H9 (cell line): ENCODE results near the gene PRR35. TPM values are rescaled to one million over a fixed set of nuclear protein-coding genes. Genes with fewer than 3 reads are reported as not detected.

Source experiments
- DNase-seq: peaks from one replicate; pipeline ENCODE4 v3.0.0-alpha.2; 2017
- H2AFZ ChIP-seq: one replicate; pipeline ENCODE4 v1.6.1; 2013; ENCODE audit warnings: mild to moderate bottlenecking, low read length, control low read depth, moderate library complexity
- H2AK5ac ChIP-seq: 2 replicates; pipeline ENCODE4 v1.6.1; 2013; ENCODE audit warnings: low read length, control low read depth, mixed read lengths; ENCODE audit not compliant: insufficient read length
- H2BK120ac ChIP-seq: one replicate; pipeline ENCODE4 v1.6.1; 2013; ENCODE audit warnings: low read depth, mild to moderate bottlenecking, low read length, control low read depth, inconsistent platforms; ENCODE audit not compliant: poor library complexity, severe bottlenecking
- H2BK12ac ChIP-seq: 2 replicates; pipeline ENCODE4 v1.6.1; 2013; ENCODE audit warnings: low read length, control low read depth, mixed read lengths, low read depth; ENCODE audit not compliant: insufficient read length
- H2BK15ac ChIP-seq: 2 replicates; pipeline ENCODE4 v1.6.1; 2013; ENCODE audit warnings: low read depth, low read length, control low read depth
- H2BK20ac ChIP-seq: one replicate; pipeline ENCODE4 v1.6.1; 2013; ENCODE audit warnings: low read depth, mild to moderate bottlenecking, low read length, control low read depth, inconsistent platforms; ENCODE audit not compliant: poor library complexity, severe bottlenecking
- H2BK5ac ChIP-seq: 2 replicates; pipeline ENCODE4 v1.6.1; 2013; ENCODE audit warnings: low read length, control low read depth, mixed read lengths; ENCODE audit not compliant: insufficient read length
- H3K14ac ChIP-seq: 2 replicates; pipeline ENCODE4 v1.6.1; 2013; ENCODE audit warnings: low read length, control low read depth; ENCODE audit not compliant: insufficient read depth
- H3K18ac ChIP-seq: 2 replicates; pipeline ENCODE4 v1.6.1; 2013; ENCODE audit warnings: low read depth, mild to moderate bottlenecking, mixed read lengths, low read length, control low read depth; ENCODE audit not compliant: insufficient read length
- H3K23ac ChIP-seq: 2 replicates; pipeline ENCODE4 v1.6.1; 2013; ENCODE audit warnings: low read length, control low read depth, mixed read lengths, low read depth; ENCODE audit not compliant: insufficient read length
- H3K23me2 ChIP-seq: 2 replicates; pipeline ENCODE4 v1.6.1; 2013; ENCODE audit warnings: low read depth, mild to moderate bottlenecking, mixed read lengths, low read length, control low read depth; ENCODE audit not compliant: insufficient read length, poor library complexity, severe bottlenecking
- H3K27ac ChIP-seq: 2 replicates; pipeline ENCODE4 v1.5.1; 2013; ENCODE audit warnings: low read length, control low read depth, mixed read lengths, low read depth; ENCODE audit not compliant: insufficient read length
- H3K27me3 ChIP-seq: 2 replicates; pipeline ENCODE4 v1.6.1; 2013; ENCODE audit warnings: low read length, control low read depth, inconsistent platforms; ENCODE audit not compliant: insufficient read depth
- H3K4ac ChIP-seq: 2 replicates; pipeline ENCODE4 v1.6.1; 2013; ENCODE audit warnings: low read depth, mild to moderate bottlenecking, control low read depth, inconsistent platforms, low read length, moderate library complexity
- H3K4me1 ChIP-seq: 2 replicates; pipeline ENCODE4 v1.6.1; 2013; ENCODE audit warnings: low read length, control low read depth, inconsistent platforms; ENCODE audit not compliant: insufficient read depth
- H3K4me2 ChIP-seq: 2 replicates; pipeline ENCODE4 v1.6.1; 2013; ENCODE audit warnings: low read length, control low read depth, mixed read lengths; ENCODE audit not compliant: insufficient read length, insufficient read depth
- H3K56ac ChIP-seq: 2 replicates; pipeline ENCODE4 v1.6.1; 2013; ENCODE audit warnings: low read depth, mild to moderate bottlenecking, mixed read lengths, low read length, control low read depth; ENCODE audit not compliant: insufficient read length
- H3K79me1 ChIP-seq: 2 replicates; pipeline ENCODE4 v1.6.1; 2013; ENCODE audit warnings: low read depth, mild to moderate bottlenecking, moderate library complexity, low read length, control low read depth, inconsistent platforms; ENCODE audit not compliant: insufficient read depth, poor library complexity, severe bottlenecking
- H3K79me2 ChIP-seq: 2 replicates; pipeline ENCODE4 v1.6.1; 2013; ENCODE audit warnings: low read length, control low read depth, inconsistent platforms; ENCODE audit not compliant: insufficient read depth
- H3K9ac ChIP-seq: 2 replicates; pipeline ENCODE4 v1.6.1; 2013; ENCODE audit warnings: low read length, control low read depth, mixed read lengths; ENCODE audit not compliant: insufficient read length; ENCODE audit errors: extremely low read depth
- H3K9me3 ChIP-seq: one replicate; pipeline ENCODE4 v1.6.1; 2013; ENCODE audit warnings: low read depth, low read length, inconsistent platforms; ENCODE audit not compliant: control insufficient read depth
- H3T11ph ChIP-seq: one replicate; pipeline ENCODE4 v1.6.1; 2013; ENCODE audit warnings: mild to moderate bottlenecking, low read length, control low read depth, inconsistent platforms
- H4K20me1 ChIP-seq: one replicate; pipeline ENCODE4 v1.6.1; 2013; ENCODE audit not compliant: control insufficient read depth, insufficient read length, insufficient read depth
- H4K5ac ChIP-seq: 2 replicates; pipeline ENCODE4 v1.6.1; 2013; ENCODE audit warnings: low read depth, mild to moderate bottlenecking, mixed read lengths, low read length, control low read depth; ENCODE audit not compliant: insufficient read length
- H4K8ac ChIP-seq: replicated peaks from 2 replicates; pipeline ENCODE4 v1.6.1; 2013; ENCODE audit warnings: low read length, control low read depth, mixed read lengths, low read depth; ENCODE audit not compliant: insufficient read length
- H4K91ac ChIP-seq: 2 replicates; pipeline ENCODE4 v1.6.1; 2013; ENCODE audit warnings: low read depth, mild to moderate bottlenecking, moderate library complexity, mixed read lengths, low read length, control low read depth; ENCODE audit not compliant: insufficient read length
- H3K27ac Mint-ChIP-seq, 3 experiments: 2 replicates in 2 of 3; 3 replicates in 1 of 3; pipeline ENCODE4 v1.8.0; 2020 to 2021; ENCODE audit warnings: mixed read lengths in 3 of 3, mild to moderate bottlenecking in 1 of 3, moderate library complexity in 1 of 3
- H3K27me3 Mint-ChIP-seq: 2 replicates; pipeline ENCODE4 v1.8.0; 2021; ENCODE audit warnings: low read depth, mild to moderate bottlenecking, moderate library complexity, mixed read lengths
- H3K36me3 Mint-ChIP-seq, 3 experiments: 2 replicates in 2 of 3; 3 replicates in 1 of 3; pipeline ENCODE4 v1.8.0; 2020 to 2021; ENCODE audit warnings: low read depth in 3 of 3, mixed read lengths in 3 of 3; ENCODE audit not compliant: insufficient read depth in 1 of 3
- H3K4me1 Mint-ChIP-seq, 2 experiments: 2 replicates each; pipeline ENCODE4 v1.8.0; 2020; ENCODE audit warnings: mixed read lengths in 2 of 2
- H3K4me3 Mint-ChIP-seq, 2 experiments: 2 replicates in 1 of 2; 3 replicates in 1 of 2; pipeline ENCODE4 v1.8.0; 2020 to 2021; ENCODE audit warnings: mild to moderate bottlenecking in 2 of 2, mixed read lengths in 2 of 2, moderate library complexity in 1 of 2
- H3K9me3 Mint-ChIP-seq, 2 experiments: 2 replicates in 1 of 2; 3 replicates in 1 of 2; pipeline ENCODE4 v1.8.0; 2020; ENCODE audit warnings: mild to moderate bottlenecking in 2 of 2, mixed read lengths in 2 of 2, moderate library complexity in 1 of 2
- WGBS: extraction: QIAGEN DNeasy Blood & Tissue Kit; methylation state at CpG from one replicate; pipeline ENCODE4 v1.1.7; 2013; ENCODE audit warnings: missing lambda C conversion rate, low lambda C conversion rate, mixed read lengths; ENCODE audit not compliant: insufficient read length; ENCODE audit errors: extremely low coverage; 5-methylcytosine and 5-hydroxymethylcytosine counted together
- total RNA-seq: library from RNA; stranded (reverse); gene quantifications from 2 replicates; pipeline ENCODE4 v1.2.1, GENCODE V29; 2021
- TF ChIP-seq, protein P1 (sequence below): fragments of 200-600 bp; sonication (generic); conservative IDR thresholded peaks from 3 replicates; pipeline ENCODE4 v1.8.0; 2021; ENCODE audit warnings: antibody characterized with exemption, mild to moderate bottlenecking

The PRR35 gene
- total RNA-seq, 1 experiment from 2014 or later: 0.33 TPM

GRCh38 chr16:528111-529011, 31.8 kb upstream of the PRR35 start:
- Histone ChIP-seq H3K79me1 (no peaks in the 10 kb centered on the region), H3T11ph (no peak overlapping the region), H3K4ac (no peak overlapping the region), H3K9me3 (no peaks in the 10 kb centered on the region), H3K4me2 (peak overlapping the region; percentile 75), H3K9ac (peak overlapping the region; percentile 55), H3K4me1 (no peaks in the 10 kb centered on the region; the same call in 1 of the 2 replicates), H3K56ac (no peak overlapping the region), H3K23me2 (peaks cover 13% of the 10 kb centered on the region), H3K27ac (no peak overlapping the region), H2BK20ac (no peak overlapping the region), H2AK5ac (no peak overlapping the region), H3K27me3 (no peaks in the 10 kb centered on the region), H3K14ac (0 out of 2 replicates have a peak overlapping the region, but pooled peaks have one; percentile 68), H2AFZ (no peak overlapping the region), H4K91ac (no peak overlapping the region), H2BK5ac (no peak overlapping the region), H3K79me2 (peaks cover 22% of the 10 kb centered on the region; the same call in 1 of the 2 replicates), H4K8ac (no peak overlapping the region), H2BK15ac (no peak overlapping the region), H2BK120ac (no peak overlapping the region), H3K23ac (no peak overlapping the region), H4K5ac (no peak overlapping the region), H3K18ac (peak overlapping the region; percentile 12), H4K20me1 (peaks cover 6% of the 10 kb centered on the region), H2BK12ac (no peak overlapping the region)
- TF ChIP-seq, protein P1, sequence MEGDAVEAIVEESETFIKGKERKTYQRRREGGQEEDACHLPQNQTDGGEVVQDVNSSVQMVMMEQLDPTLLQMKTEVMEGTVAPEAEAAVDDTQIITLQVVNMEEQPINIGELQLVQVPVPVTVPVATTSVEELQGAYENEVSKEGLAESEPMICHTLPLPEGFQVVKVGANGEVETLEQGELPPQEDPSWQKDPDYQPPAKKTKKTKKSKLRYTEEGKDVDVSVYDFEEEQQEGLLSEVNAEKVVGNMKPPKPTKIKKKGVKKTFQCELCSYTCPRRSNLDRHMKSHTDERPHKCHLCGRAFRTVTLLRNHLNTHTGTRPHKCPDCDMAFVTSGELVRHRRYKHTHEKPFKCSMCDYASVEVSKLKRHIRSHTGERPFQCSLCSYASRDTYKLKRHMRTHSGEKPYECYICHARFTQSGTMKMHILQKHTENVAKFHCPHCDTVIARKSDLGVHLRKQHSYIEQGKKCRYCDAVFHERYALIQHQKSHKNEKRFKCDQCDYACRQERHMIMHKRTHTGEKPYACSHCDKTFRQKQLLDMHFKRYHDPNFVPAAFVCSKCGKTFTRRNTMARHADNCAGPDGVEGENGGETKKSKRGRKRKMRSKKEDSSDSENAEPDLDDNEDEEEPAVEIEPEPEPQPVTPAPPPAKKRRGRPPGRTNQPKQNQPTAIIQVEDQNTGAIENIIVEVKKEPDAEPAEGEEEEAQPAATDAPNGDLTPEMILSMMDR: no peak
- H3K4me1 Mint-ChIP-seq: peaks cover 18% of the 10 kb centered on the region in 2 experiments
- no peak for DNase-seq
- H3K9me3 Mint-ChIP-seq: no peaks in the 10 kb centered on the region
- peaks cover 0 to 12% (median 12%) of the 10 kb centered on the region in 3 experiments; a peak in 3 of 7 replicates for H3K36me3 Mint-ChIP-seq
- H3K4me3 Mint-ChIP-seq: peak overlapping the region; percentile 79 to 88
- H3K27me3 Mint-ChIP-seq: no peaks in the 10 kb centered on the region
- WGBS: no CpG with 5 or more reads among the region's 55 CpGs
- H3K27ac Mint-ChIP-seq: no peak overlapping the region
